ENCODE measurements around the gene PRKAG2. TPM values are rescaled to one million over a fixed set of nuclear protein-coding genes. Genes with fewer than 3 reads are reported as not detected.
"Not testable (repeated sequence)": the region's sequence is repeated elsewhere in the genome, so short reads cannot be mapped to it uniquely, and the experiment has no call there.

PRKAG2 gene
- total RNA-seq, 1 donor from 2014 or later, result 20.6 TPM

GRCh38 chr7:151882734-151883133 lies 5.8 kb upstream of the PRKAG2 start:
- no peaks in the 10 kb centered on the region for H3K36me3 Mint-ChIP-seq (ENCODE audit: insufficient read depth)

GRCh38 chr7:151880688-151881087 lies 3.8 kb upstream of the PRKAG2 start:
- no peak overlapping the region for H3K27ac Mint-ChIP-seq
- H3K27me3 Mint-ChIP-seq, result peaks cover 61% of the 10 kb centered on the region
- no peak overlapping the region for H3K4me3 Mint-ChIP-seq (ENCODE audit: low read depth)
- DNase-seq (ENCODE audit: low spot score, unreplicated experiment), result no peak
- no peak for TF ChIP-seq CTCF (IDR thresholded peaks at IDR 0.05; ENCODE audit: unreplicated experiment)
- H3K9me3 Mint-ChIP-seq (ENCODE audit: low read depth), result no peaks in the 10 kb centered on the region
- H3K36me3 Mint-ChIP-seq (ENCODE audit: insufficient read depth), result no peaks in the 10 kb centered on the region
- H3K4me1 Mint-ChIP-seq (ENCODE audit: low read depth), result peaks cover 2% of the 10 kb centered on the region

More at GRCh38 chr7:151882734-151883133, 5.8 kb upstream of the PRKAG2 start:
- Mint-ChIP-seq H3K4me1 (ENCODE audit: low read depth) (peaks cover 2% of the 10 kb centered on the region), H3K27ac (no peak overlapping the region), H3K4me3 (ENCODE audit: low read depth) (no peak overlapping the region), H3K9me3 (ENCODE audit: low read depth) (no peaks in the 10 kb centered on the region), H3K27me3 (peaks cover 79% of the 10 kb centered on the region)
- DNase-seq (ENCODE audit: low spot score, unreplicated experiment), result no peak
- no peak for TF ChIP-seq CTCF (IDR thresholded peaks at IDR 0.05; ENCODE audit: unreplicated experiment)

- H3K4me3 Mint-ChIP-seq (ENCODE audit: low read depth), result peak overlapping the region; percentile 58
- DNase-seq (ENCODE audit: low spot score, unreplicated experiment), result no peak
- no peak overlapping the region for H3K27ac Mint-ChIP-seq
- H3K36me3 Mint-ChIP-seq (ENCODE audit: insufficient read depth), result no peaks in the 10 kb centered on the region
- no peak for TF ChIP-seq CTCF (IDR thresholded peaks at IDR 0.05; ENCODE audit: unreplicated experiment)
- H3K4me1 Mint-ChIP-seq (ENCODE audit: low read depth), result peaks cover 4% of the 10 kb centered on the region
- peaks cover 45% of the 10 kb centered on the region for H3K27me3 Mint-ChIP-seq
- H3K9me3 Mint-ChIP-seq (ENCODE audit: low read depth), result no peaks in the 10 kb centered on the region
These were observed 1.3 kb upstream of the PRKAG2 start for GRCh38 chr7:151877911-151878835.

GRCh38 chr7:151875942-151876898 lies 695 bp downstream of the PRKAG2 start:
- no peak for TF ChIP-seq CTCF (IDR thresholded peaks at IDR 0.05; ENCODE audit: unreplicated experiment)
- Mint-ChIP-seq H3K9me3 (ENCODE audit: low read depth) (no peaks in the 10 kb centered on the region), H3K36me3 (ENCODE audit: insufficient read depth) (no peaks in the 10 kb centered on the region), H3K4me3 (ENCODE audit: low read depth) (peak overlapping the region; percentile 89), H3K27ac (peak overlapping the region; percentile 96), H3K4me1 (ENCODE audit: low read depth) (peaks cover 4% of the 10 kb centered on the region), H3K27me3 (peaks cover 41% of the 10 kb centered on the region)
- peak; percentile 53 for DNase-seq (ENCODE audit: low spot score, unreplicated experiment)

GRCh38 chr7:151874479-151874878 lies 2.4 kb downstream of the PRKAG2 start:
- Mint-ChIP-seq H3K27me3 (peaks cover 33% of the 10 kb centered on the region), H3K4me3 (ENCODE audit: low read depth) (peak overlapping the region; percentile 89)
- not testable (repeated sequence) for H3K27ac Mint-ChIP-seq; H3K9me3 Mint-ChIP-seq (ENCODE audit: low read depth); H3K36me3 Mint-ChIP-seq (ENCODE audit: insufficient read depth); H3K4me1 Mint-ChIP-seq (ENCODE audit: low read depth); DNase-seq (ENCODE audit: low spot score, unreplicated experiment)
